Transverse colon (tissue), 4 donors: Measurements from ENCODE around the gene MELK. TPM values are rescaled to one million over a fixed set of nuclear protein-coding genes. Genes with fewer than 3 reads are reported as not detected.

Source experiments
- DNase-seq: peaks from one replicate; pipeline ENCODE4 v3.0.0-alpha.2; 2019
- H3K27ac ChIP-seq, 4 donors: fragments of 200-600 bp; sonication (generic); 2 replicates each; pipeline ENCODE4 v1.5.1; 2016 to 2018; ENCODE audit warnings: inconsistent platforms in 4 of 4
- H3K27me3 ChIP-seq: fragments of 200-600 bp; sonication (generic); 2 replicates; pipeline ENCODE4 v1.5.1; 2017; ENCODE audit warnings: inconsistent platforms
- H3K36me3 ChIP-seq, 4 donors: fragments of 200-600 bp; sonication (generic); 2 replicates each; pipeline ENCODE4 v1.5.1; 2017 to 2019; ENCODE audit warnings: inconsistent platforms in 4 of 4
- H3K4me1 ChIP-seq, 4 donors: fragments of 200-600 bp; sonication (generic); 2 replicates each; pipeline ENCODE4 v1.5.1; 2017 to 2020; ENCODE audit warnings: inconsistent platforms in 4 of 4
- H3K4me3 ChIP-seq, 4 donors: fragments of 200-600 bp; sonication (generic); 1 replicate in 1 of 4; 2 replicates in 3 of 4; pipeline versions ENCODE4 v1.5.1 to v1.6.1; 2017 to 2019; ENCODE audit warnings: inconsistent platforms in 4 of 4
- H3K9me3 ChIP-seq, 2 donors: fragments of 200-600 bp; sonication (generic); 2 replicates each; pipeline ENCODE4 v1.5.1; 2017 to 2019; ENCODE audit warnings: inconsistent platforms in 2 of 2
- CTCF ChIP-seq, 5 experiments: fragments of 200-600 bp in 3 of 5; fragments of 450-650 bp in 2 of 5; sonication (generic) in 3 of 5; IDR thresholded peaks; 1 replicate in 2 of 5; 2 replicates in 3 of 5; pipeline ENCODE4 v1.5.1; 2016 to 2017; ENCODE audit warnings: antibody characterized with exemption in 5 of 5, inconsistent platforms in 3 of 5, mild to moderate bottlenecking in 2 of 5, moderate library complexity in 1 of 5
- EP300 ChIP-seq: sonication (generic); formaldehyde crosslinking; IDR thresholded peaks from one replicate; pipeline ENCODE4 v1.6.1; 2017; ENCODE audit warnings: antibody characterized with exemption, low read depth
- POLR2A ChIP-seq: fragments of 450-650 bp; IDR thresholded peaks from one replicate; pipeline ENCODE4 v1.6.1; 2016; ENCODE audit warnings: antibody characterized with exemption, mild to moderate bottlenecking, moderate library complexity
- POLR2AphosphoS5 ChIP-seq, 3 donors: sonication (generic); formaldehyde crosslinking; IDR thresholded peaks; one replicate each; pipeline ENCODE4 v1.6.1; 2016; ENCODE audit warnings: antibody characterized with exemption in 3 of 3
- WGBS, 2 donors: methylation state at CpG; one replicate each; pipeline ENCODE4 v1.1.5; 2018; ENCODE audit warnings: low coverage in 1 of 2; 5-methylcytosine and 5-hydroxymethylcytosine counted together
- in situ Hi-C, 4 donors: fragments of 200-750 bp; cut with MboI; loops; one replicate each; pipeline versions ENCODE4 v1.15.0 to v1.15.1; 2017; ENCODE audit warnings: low sequenced_read_pairs in 3 of 4, low pct_ligation_motif_present in 1 of 4, low pct_unique_long_range_greater_than_20kb in 1 of 4
- intact Hi-C: fragments of 100-400 bp; cut with DNase I; formaldehyde crosslinking; loops from one replicate; pipeline ENCODE4 v1.15.1; 2023; ENCODE audit warnings: low total_unique reads
- total RNA-seq, 4 donors: library from RNA; depleted of rRNA; stranded (reverse); fragments of >200 nt; gene quantifications; one replicate each; pipeline ENCODE4 v1.1.0, GENCODE V29; 2016

The MELK gene
- total RNA-seq, 4 donors from 2014 or later, result 0.75 to 11.5 (median 3.0) TPM

GRCh38 chr9:36718612-36719011 is 145.9 kb downstream of the MELK start:
- H3K9me3 ChIP-seq, result no peaks in the 10 kb centered on the region
- TF ChIP-seq POLR2AphosphoS5 (IDR thresholded peaks at IDR 0.05) (no peak), EP300 (no peak), CTCF (IDR thresholded peaks at IDR 0.05) (no peak), POLR2A (no peak)
- intact Hi-C loops (no loop called here), in situ Hi-C loops (no loop called here)
- H3K27ac ChIP-seq, result no peak overlapping the region
- DNase-seq, result no peak
- H3K36me3 ChIP-seq, result no peaks in the 10 kb centered on the region
- H3K4me1 ChIP-seq, result peaks cover 0 to 3% (median 0%) of the 10 kb centered on the region in 4 donors
- 21% methylated on average over 1 of the region's 1 CpG; no CpG with 5 or more reads in 1 of the 2 donors for WGBS, 2 donors
- no peaks in the 10 kb centered on the region for H3K27me3 ChIP-seq
- H3K4me3 ChIP-seq, result no peak overlapping the region

- no peak for DNase-seq
- Histone ChIP-seq H3K27ac (no peak overlapping the region), H3K9me3 (no peaks in the 10 kb centered on the region), H3K27me3 (no peaks in the 10 kb centered on the region), H3K36me3 (no peaks in the 10 kb centered on the region), H3K4me3 (no peak overlapping the region), H3K4me1 (peaks cover 0 to 3% (median 0%) of the 10 kb centered on the region in 4 donors)
- in situ Hi-C loops, result no loop called here
- 89 to 92% methylated on average over 2 to 9 of the region's 9 CpGs for WGBS, 2 donors
- intact Hi-C loops, result no loop called here
- TF ChIP-seq CTCF (IDR thresholded peaks at IDR 0.05), result no peak
Measured at GRCh38 chr9:36720043-36720442, 147.3 kb downstream of the MELK start.

GRCh38 chr9:36721846-36722588 is 149.3 kb downstream of the MELK start:
- no peak overlapping the region for H3K4me3 ChIP-seq
- H3K27me3 ChIP-seq, result no peaks in the 10 kb centered on the region
- TF ChIP-seq CTCF (IDR thresholded peaks at IDR 0.05), result no peak
- TF ChIP-seq POLR2A, result no peak
- TF ChIP-seq POLR2AphosphoS5 (IDR thresholded peaks at IDR 0.05), result no peak
- TF ChIP-seq EP300, result no peak
- H3K9me3 ChIP-seq, result no peaks in the 10 kb centered on the region
- peak; percentile 77 for DNase-seq
- peaks cover 0 to 3% (median 0%) of the 10 kb centered on the region in 4 donors for H3K4me1 ChIP-seq
- in situ Hi-C loops (no loop called here), intact Hi-C loops (loop anchor here (1.0 kb wide), 1 partner anchor 29 kb away; no protein-coding TSS in a partner anchor)
- H3K36me3 ChIP-seq, result no peaks in the 10 kb centered on the region
- 42 to 58% methylated on average over 2 to 8 of the region's 8 CpGs for WGBS, 2 donors
- peak overlapping the region in 2 of 4 donors; percentile 24 to 54 for H3K27ac ChIP-seq

GRCh38 chr9:36725777-36726356 is 153.2 kb downstream of the MELK start:
- Histone ChIP-seq H3K27me3 (no peaks in the 10 kb centered on the region), H3K36me3 (no peaks in the 10 kb centered on the region), H3K4me3 (no peak overlapping the region), H3K4me1 (peaks cover 0 to 3% (median 0%) of the 10 kb centered on the region in 4 donors), H3K9me3 (no peaks in the 10 kb centered on the region), H3K27ac (no peak overlapping the region)
- intact Hi-C loops (no loop called here), in situ Hi-C loops (loop anchor here in 1 of 4 donors (25.0 kb wide), 1 partner anchor 314 kb away; the partner anchor contains the start of gene RNF38)
- DNase-seq, result no peak
- WGBS, 2 donors, result 75% methylated on average over 3 of the region's 3 CpGs; no CpG with 5 or more reads in 1 of the 2 donors
- TF ChIP-seq POLR2AphosphoS5 (IDR thresholded peaks at IDR 0.05), result no peak
- no peak for TF ChIP-seq CTCF (IDR thresholded peaks at IDR 0.05)
- no peak for TF ChIP-seq EP300
- no peak for TF ChIP-seq POLR2A

Other genes with a start within 250 kb of the MELK start
- 10 to 100 TPM; 13.8 to 86.8 (median 25.1) TPM for gene RNF38, start 172.6 kb upstream of the MELK start, total RNA-seq